Stimulated activated naive CD8-positive, alpha-beta T cell treated with anti-CD3 and anti-CD28 coated beads, Interleukin-15, Interleukin-2, amounts not matched to agents 100 ng/mL and 50 ng/mL, for 24 hours (primary cell): ENCODE results near the gene OR13J1.

Experiments
- H3K27ac Mint-ChIP-seq: one replicate; pipeline ENCODE4 v1.8.0; 2021; ENCODE audit warnings: mild to moderate bottlenecking, mixed read lengths
- H3K27me3 Mint-ChIP-seq: one replicate; pipeline ENCODE4 v1.8.0; 2021; ENCODE audit warnings: mixed read lengths
- H3K36me3 Mint-ChIP-seq: one replicate; pipeline ENCODE4 v1.8.0; 2021; ENCODE audit warnings: low read depth, mixed read lengths
- H3K4me1 Mint-ChIP-seq: one replicate; pipeline ENCODE4 v1.8.0; 2021; ENCODE audit warnings: low read depth, mixed read lengths
- H3K4me3 Mint-ChIP-seq: one replicate; pipeline ENCODE4 v1.8.0; 2021; ENCODE audit warnings: mild to moderate bottlenecking, mixed read lengths
- H3K9me3 Mint-ChIP-seq: one replicate; pipeline ENCODE4 v1.8.0; 2021; ENCODE audit warnings: mixed read lengths

OR13J1 gene

DNA sequence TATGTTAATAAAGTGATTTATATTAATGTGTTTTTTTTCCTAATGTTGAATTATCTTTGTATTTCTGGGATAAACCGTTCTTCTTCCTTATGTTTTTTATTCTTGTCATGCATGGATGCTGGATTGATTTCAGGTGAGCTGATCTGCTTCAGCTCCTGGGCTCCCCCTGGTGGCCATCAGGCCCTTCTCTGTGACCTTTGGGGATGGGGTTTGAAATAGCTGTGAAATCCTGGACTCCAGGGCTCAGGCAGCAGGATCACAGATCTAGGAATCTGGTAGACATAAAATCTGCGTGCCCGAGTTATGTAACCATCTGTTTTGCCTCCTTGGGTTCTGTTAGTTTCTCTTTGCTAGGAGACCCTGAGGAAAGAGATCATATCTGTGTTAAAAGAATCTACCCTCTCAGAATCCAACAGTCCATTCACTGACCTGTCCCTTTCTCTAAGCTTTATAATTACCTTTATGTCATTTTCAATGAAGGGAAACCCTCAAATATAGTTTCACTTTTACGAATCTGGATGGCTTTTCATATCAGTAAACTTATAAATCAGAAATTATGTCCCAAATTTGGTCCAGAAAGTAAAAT, 12.2 kb upstream of the OR13J1 start:
- no peak overlapping the region for H3K27ac Mint-ChIP-seq
- H3K4me1 Mint-ChIP-seq = no peaks in the 10 kb centered on the region
- H3K9me3 Mint-ChIP-seq = peaks cover 9% of the 10 kb centered on the region
- no peak overlapping the region for H3K4me3 Mint-ChIP-seq
- H3K27me3 Mint-ChIP-seq = peaks cover 8% of the 10 kb centered on the region
- no peaks in the 10 kb centered on the region for H3K36me3 Mint-ChIP-seq

DNA sequence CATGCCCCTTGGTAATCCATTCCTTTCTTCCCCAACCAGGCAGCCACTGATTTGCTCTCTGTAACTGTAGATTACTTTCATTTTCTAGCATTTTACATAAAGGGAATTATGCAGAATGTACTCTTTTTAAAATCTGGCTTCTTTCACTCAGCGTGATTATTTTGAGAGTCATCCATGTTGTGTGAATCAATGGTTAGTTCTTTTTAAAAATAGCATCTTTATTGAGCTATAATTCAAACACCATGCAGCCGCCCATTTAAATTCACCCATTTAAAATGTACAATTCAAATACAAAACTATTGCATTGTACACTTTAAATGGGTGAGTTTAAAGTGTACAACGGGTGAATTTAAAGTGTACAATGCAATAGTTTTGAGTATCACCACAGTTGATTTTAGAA, 2.3 kb upstream of the OR13J1 start:
- H3K27me3 Mint-ChIP-seq = peaks cover 13% of the 10 kb centered on the region
- no peaks in the 10 kb centered on the region for H3K4me1 Mint-ChIP-seq
- no peaks in the 10 kb centered on the region for H3K36me3 Mint-ChIP-seq
- H3K4me3 Mint-ChIP-seq = no peak overlapping the region
- no peak overlapping the region for H3K27ac Mint-ChIP-seq
- peaks cover 4% of the 10 kb centered on the region for H3K9me3 Mint-ChIP-seq

DNA sequence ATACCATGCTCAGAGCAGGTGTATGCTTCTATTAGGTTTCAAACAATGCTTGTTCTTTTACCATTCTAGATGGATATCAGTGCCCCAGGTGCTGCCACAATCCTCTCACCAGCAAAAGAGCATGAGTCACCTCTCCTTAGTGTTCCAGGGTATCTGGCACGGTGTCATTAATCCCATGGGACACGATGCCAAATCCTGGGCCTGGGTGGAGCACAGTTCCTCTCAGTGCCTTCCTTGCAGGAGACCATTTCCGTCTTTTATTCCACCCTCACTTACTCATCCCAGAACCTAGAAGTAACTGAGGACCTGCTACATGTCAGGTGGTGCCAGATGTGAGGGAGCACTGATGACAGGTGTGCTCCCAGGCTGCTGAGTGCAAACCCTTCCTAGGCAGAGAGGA, 1.3 kb upstream of the OR13J1 start:
- no peaks in the 10 kb centered on the region for H3K9me3 Mint-ChIP-seq
- no peak overlapping the region for H3K4me3 Mint-ChIP-seq
- H3K27ac Mint-ChIP-seq = no peak overlapping the region
- no peaks in the 10 kb centered on the region for H3K4me1 Mint-ChIP-seq
- no peaks in the 10 kb centered on the region for H3K36me3 Mint-ChIP-seq
- peaks cover 9% of the 10 kb centered on the region for H3K27me3 Mint-ChIP-seq

DNA sequence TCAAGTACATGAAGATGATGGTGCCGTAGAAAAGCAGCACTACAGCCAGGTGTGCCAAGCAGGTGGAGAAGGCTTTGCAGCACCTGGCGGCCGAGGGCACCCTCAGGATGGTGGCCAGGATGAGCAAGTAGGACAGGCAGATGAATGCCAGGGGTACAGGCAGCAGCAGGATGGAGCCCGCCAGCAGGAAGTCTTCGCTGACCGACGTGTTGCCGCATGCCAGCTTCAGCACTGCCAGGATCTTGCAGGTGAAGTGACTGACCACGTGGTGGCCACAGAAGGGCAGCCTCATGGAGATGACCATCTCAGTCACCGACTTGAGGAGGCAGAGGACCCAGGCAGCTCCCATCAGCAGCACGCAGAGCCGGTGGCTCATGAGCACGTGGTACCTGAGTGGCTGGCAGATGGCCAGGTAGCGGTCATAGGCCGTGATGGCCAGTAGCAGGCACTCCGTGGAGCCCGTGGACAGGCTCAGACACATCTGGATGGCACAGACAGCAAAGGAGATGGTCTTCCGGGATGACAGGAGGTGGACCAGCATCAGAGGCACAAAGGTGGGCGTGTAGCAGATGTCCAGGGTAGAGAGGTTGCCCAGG, 482 bp downstream of the OR13J1 start:
- Mint-ChIP-seq H3K36me3 (no peaks in the 10 kb centered on the region), H3K4me3 (no peak overlapping the region), H3K27ac (no peak overlapping the region), H3K9me3 (no peaks in the 10 kb centered on the region), H3K4me1 (no peaks in the 10 kb centered on the region), H3K27me3 (peaks cover 6% of the 10 kb centered on the region)

DNA sequence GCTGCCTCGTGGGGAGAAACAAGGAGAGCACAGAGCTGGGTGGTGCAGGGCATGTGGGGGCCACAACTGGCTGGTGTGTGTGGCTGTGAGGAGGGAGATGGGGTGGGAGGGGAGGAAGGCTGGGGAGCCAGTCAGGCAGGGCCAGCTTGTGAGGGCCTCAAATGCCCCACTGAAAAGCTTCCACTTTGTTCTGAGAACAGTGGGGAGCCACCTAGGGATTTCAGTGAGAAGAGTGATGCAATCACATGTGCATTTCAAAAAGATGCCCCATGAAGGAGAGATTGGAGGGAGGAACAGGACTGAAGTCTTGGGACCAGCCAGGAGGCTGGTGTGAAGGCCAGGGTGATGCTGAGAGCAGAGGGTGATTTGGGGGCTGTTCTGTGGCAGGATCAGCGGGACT, 1.3 kb downstream of the OR13J1 start:
- Mint-ChIP-seq H3K4me1 (no peaks in the 10 kb centered on the region), H3K36me3 (no peaks in the 10 kb centered on the region), H3K27me3 (peaks cover 6% of the 10 kb centered on the region), H3K27ac (no peak overlapping the region), H3K9me3 (no peaks in the 10 kb centered on the region), H3K4me3 (no peak overlapping the region)

DNA sequence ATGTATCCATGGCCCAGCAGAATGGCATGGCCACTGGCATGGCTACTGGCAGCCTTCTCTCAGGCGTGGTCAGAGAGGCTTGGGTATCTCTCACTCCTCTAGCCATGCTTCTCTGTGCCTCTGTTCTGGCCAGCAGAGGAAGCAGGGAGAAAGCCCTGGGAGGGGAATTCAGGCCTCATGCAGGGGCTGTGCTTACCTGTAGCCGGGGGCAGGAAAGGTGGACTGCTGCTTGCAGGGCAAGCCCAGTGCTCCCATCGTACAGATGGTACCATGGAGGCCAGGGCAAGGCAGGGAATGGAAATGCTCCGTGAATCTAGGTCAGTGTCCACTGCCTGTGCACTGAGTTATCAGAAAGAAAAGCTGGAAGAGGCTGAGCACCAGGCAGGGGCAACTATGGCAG, 2.7 kb downstream of the OR13J1 start:
- H3K27ac Mint-ChIP-seq = no peak overlapping the region
- no peaks in the 10 kb centered on the region for H3K4me1 Mint-ChIP-seq
- no peak overlapping the region for H3K4me3 Mint-ChIP-seq
- H3K27me3 Mint-ChIP-seq = peaks cover 12% of the 10 kb centered on the region
- H3K36me3 Mint-ChIP-seq = no peaks in the 10 kb centered on the region
- H3K9me3 Mint-ChIP-seq = no peaks in the 10 kb centered on the region

DNA sequence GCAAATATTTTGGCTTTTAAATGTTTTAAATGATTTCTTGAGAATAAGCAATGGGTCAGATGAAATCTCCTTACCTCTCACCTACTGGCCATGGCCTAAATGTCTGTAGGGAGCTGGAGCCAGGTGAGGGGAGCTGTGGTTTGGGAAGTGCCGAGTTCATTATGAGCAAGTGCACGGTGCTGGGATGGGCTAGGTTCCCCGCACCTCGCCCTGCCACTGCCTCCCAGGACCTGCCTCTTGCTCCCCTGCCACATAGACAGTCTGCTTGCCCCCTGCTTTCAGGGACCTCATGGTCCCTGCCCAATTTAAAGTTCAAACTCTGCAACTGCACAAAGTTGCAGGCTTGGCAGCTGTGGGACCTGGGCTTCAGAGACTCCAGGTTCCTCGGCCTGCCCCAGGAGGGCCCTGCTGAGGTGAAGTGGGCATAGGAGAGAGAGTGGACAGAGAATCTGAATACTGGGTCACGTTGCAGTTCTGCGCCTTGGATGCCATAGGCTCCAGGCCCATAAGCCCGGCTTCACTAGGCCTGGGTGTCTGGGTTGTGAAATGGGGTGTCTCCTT, 5.4 kb downstream of the OR13J1 start:
- no peak overlapping the region for H3K27ac Mint-ChIP-seq
- H3K4me1 Mint-ChIP-seq = no peaks in the 10 kb centered on the region
- no peaks in the 10 kb centered on the region for H3K9me3 Mint-ChIP-seq
- no peak overlapping the region for H3K4me3 Mint-ChIP-seq
- H3K36me3 Mint-ChIP-seq = no peaks in the 10 kb centered on the region
- peaks cover 21% of the 10 kb centered on the region for H3K27me3 Mint-ChIP-seq

DNA sequence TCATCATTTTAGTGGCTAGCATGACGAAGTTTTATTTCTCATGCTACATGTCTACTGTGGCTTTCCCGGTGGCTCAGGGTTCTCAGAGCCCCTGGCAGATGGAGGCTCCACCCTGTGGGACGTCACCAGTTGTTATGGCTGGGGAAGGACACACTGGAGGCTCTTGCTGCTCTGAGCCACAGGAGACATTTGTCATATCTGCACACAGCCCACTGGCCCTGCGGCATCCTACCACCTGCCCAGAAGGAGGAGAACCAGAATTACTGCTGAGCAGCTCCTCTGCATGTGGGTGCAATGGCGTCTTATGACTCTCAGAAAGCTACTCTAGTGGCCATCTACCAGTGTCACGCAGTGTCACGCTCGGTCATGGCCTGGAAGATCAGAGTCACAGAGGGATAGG, 6.6 kb downstream of the OR13J1 start:
- Mint-ChIP-seq H3K9me3 (no peaks in the 10 kb centered on the region), H3K27me3 (peaks cover 18% of the 10 kb centered on the region)

DNA sequence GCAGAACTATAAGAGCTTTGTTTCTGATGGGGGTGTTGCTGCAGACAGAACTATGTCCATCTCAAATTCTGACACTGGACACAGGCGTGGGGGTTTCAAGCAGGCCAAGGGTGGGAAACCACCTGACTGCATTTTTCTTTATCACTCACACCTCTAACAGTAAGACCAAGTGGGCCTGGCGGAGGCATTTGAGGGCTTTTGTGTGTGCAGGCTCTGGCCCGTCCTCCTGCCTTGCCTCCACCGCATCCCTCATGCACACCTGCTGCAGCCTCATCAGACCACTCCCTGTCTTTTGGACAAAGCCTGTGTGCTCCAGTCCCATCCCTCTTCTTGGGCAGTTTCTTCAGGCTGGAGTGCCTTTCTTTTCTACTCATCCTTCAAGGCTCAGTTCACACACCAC, 7.9 kb downstream of the OR13J1 start:
- Mint-ChIP-seq H3K27ac (no peak overlapping the region), H3K27me3 (peaks cover 15% of the 10 kb centered on the region), H3K9me3 (no peaks in the 10 kb centered on the region), H3K36me3 (no peaks in the 10 kb centered on the region), H3K4me3 (no peak overlapping the region), H3K4me1 (no peaks in the 10 kb centered on the region)

More for the DNA sequence above, 6.6 kb downstream of the OR13J1 start:
- no peak overlapping the region for H3K27ac Mint-ChIP-seq
- no peak overlapping the region for H3K4me3 Mint-ChIP-seq
- no peaks in the 10 kb centered on the region for H3K36me3 Mint-ChIP-seq
- no peaks in the 10 kb centered on the region for H3K4me1 Mint-ChIP-seq

DNA sequence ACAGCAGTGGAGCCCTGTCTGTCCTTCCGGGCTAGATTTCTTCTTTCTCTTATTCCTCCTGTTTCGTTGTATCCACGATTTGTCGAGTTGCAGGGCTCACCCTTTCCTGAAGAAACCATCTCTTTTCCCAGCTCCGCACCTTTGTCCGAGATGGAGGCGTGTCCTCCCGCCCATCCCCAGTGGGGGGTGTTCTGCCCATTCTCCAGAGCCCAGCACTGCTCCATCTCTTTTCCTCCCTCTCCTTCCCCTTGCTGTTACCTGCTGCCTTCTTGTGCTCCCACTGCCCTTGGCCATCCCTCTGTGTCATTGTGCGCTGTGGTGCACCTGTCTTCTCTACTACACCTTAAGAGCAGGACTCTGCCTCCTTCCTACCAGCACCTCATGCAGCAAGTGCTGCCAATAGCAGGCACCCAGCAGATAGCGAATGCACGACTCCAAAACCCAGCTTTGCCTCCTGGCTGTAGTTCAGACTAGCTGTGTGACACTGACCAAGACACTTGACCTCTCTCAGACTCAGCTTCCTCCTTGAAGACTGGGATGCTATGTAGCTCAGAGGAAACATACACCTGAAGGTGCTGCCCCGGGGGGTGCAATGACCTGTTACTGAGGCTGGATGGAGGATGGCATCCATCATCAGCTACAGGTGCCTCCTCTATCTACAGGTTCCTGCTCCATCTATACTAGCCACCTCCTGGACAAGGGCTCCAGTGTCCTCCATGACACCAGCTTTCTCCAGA, 8.9 kb downstream of the OR13J1 start:
- Mint-ChIP-seq H3K27me3 (peaks cover 15% of the 10 kb centered on the region), H3K27ac (no peak overlapping the region), H3K4me3 (no peak overlapping the region), H3K36me3 (no peaks in the 10 kb centered on the region), H3K4me1 (no peaks in the 10 kb centered on the region), H3K9me3 (no peaks in the 10 kb centered on the region)

DNA sequence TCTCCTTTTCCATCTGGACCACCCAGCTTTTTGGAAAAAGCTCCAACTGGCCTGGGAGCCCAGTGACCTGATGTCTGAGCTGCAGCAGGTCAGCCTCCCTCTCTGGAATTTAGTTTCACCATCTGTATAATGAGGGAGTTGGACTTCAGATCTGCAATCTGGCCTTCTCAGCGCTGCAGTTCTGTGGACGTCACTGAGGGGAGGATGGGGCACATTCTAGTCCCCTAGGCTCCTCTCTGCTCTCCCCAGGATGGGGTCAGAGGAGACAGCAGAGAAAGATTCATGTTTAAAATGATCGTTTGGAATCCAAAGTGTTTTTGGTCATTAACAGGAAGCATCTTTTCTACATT, 10.2 kb downstream of the OR13J1 start:
- peaks cover 15% of the 10 kb centered on the region for H3K27me3 Mint-ChIP-seq

DNA sequence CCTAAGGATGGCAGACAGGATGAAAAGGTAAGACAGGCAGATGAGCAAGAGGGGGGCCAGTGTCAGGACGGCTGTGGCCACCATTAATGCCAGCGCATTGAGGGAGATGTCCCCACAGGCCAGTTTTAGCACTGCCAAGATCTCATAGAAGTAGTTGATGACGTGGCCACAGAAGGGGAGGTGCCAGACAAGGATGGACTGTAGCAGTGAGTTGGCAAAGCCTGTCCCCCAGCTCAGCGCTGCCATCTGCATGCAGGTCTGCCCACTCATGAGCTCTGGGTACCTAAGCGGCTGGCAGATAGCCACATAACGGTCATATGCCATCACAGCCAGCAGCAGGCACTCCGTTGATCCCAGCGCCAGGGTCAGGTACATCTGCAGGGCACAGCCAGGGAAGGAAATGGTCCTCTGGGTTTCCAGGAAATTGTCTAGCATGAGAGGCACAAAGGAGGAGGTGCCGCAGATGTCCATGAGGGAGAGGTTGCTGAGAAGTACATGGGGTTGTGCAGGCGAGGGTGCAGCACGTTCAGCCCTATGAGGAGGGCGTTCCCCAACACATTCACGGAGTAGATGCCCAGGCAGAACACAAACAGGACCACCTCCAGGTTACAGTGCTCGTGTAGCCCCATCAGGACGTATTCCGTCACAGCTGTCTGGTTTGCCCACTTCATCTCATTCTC, 10.8 kb downstream of the OR13J1 start:
- Mint-ChIP-seq H3K4me1 (no peaks in the 10 kb centered on the region), H3K9me3 (no peaks in the 10 kb centered on the region), H3K4me3 (no peak overlapping the region), H3K27ac (no peak overlapping the region), H3K36me3 (no peaks in the 10 kb centered on the region), H3K27me3 (peaks cover 15% of the 10 kb centered on the region)

More for the DNA sequence above, 10.2 kb downstream of the OR13J1 start:
- Mint-ChIP-seq H3K9me3 (no peaks in the 10 kb centered on the region), H3K27ac (no peak overlapping the region), H3K36me3 (no peaks in the 10 kb centered on the region), H3K4me1 (no peaks in the 10 kb centered on the region), H3K4me3 (no peak overlapping the region)

DNA sequence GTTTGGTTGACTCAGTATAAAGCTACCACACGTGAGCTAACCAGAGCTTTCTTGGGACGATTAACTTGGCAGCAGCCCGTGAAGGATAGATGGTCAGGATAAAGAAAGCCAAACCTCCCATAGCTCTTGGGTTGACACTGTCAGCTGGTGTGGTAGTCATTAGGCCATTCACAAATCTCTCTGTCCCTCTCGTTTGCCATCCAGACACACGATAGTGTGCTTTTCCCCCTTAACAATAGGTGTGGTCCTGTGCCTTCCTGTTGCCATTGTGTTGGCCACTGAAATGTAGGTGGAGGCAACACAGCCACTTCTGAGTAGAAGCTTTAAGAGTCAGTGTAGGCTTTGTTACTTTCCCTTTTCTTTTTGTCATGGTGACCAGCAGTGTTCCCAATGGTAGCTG, 11.7 kb downstream of the OR13J1 start:
- Mint-ChIP-seq H3K4me3 (no peak overlapping the region), H3K4me1 (no peaks in the 10 kb centered on the region), H3K9me3 (no peaks in the 10 kb centered on the region), H3K36me3 (no peaks in the 10 kb centered on the region), H3K27me3 (peaks cover 15% of the 10 kb centered on the region), H3K27ac (no peak overlapping the region)

DNA sequence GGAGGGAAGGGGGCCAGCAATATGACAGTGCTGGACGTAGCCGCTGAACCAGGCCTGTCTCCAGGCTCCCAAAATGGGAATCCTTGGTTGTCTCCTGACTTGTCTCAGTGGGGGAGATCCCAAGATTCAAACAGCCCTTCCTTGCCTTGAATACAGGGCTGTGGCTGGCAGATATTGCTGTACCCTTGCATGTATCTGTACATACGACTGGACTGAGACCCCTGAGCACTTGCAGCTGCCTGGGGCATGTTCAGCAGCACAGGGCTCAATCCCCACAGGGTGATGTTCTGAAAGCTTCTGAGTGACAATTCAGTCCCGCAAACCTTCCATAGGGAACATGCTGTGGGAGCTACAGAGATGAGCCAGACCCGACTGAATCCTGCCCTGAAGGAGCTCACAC, 13.3 kb downstream of the OR13J1 start:
- no peaks in the 10 kb centered on the region for H3K36me3 Mint-ChIP-seq

DNA sequence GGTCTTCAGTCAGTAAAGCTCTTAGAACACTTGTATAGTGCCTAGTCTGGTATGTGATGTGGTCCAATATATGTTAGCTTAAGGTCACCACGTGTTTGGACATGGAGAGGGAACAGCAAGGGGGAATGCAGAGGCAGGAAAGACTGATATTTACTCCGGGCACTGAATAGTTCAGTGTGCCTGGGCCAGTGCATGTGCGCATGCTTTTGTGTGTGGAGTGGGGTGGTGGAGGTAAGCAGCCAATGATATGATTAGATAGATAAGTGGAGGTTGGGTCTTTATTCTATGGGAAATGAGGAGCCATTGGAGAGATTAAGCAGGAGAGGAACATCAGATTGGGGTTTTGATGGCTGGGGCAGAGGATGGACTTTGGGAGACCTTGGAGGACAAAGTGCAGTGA, 14.0 kb downstream of the OR13J1 start:
- Mint-ChIP-seq H3K36me3 (no peaks in the 10 kb centered on the region), H3K27me3 (no peaks in the 10 kb centered on the region), H3K27ac (no peak overlapping the region), H3K4me1 (no peaks in the 10 kb centered on the region), H3K4me3 (no peak overlapping the region), H3K9me3 (no peaks in the 10 kb centered on the region)

More for the DNA sequence above, 13.3 kb downstream of the OR13J1 start:
- H3K27me3 Mint-ChIP-seq = peaks cover 5% of the 10 kb centered on the region
- no peaks in the 10 kb centered on the region for H3K4me1 Mint-ChIP-seq
- no peak overlapping the region for H3K27ac Mint-ChIP-seq
- no peaks in the 10 kb centered on the region for H3K9me3 Mint-ChIP-seq
- H3K4me3 Mint-ChIP-seq = no peak overlapping the region
